SKM-1 (cell line): ENCODE data around the gene GAS7.
"Not testable (repeated sequence)": the region's sequence is repeated elsewhere in the genome, so short reads cannot be mapped to it uniquely, and the experiment has no call there.

ENCODE experiments used
- DNase-seq: peaks from one replicate; lab custom pipeline; 2025; ENCODE audit not compliant: unreplicated experiment; lab: John Stamatoyannopoulos, UW

The GAS7 gene

GRCh38 chr17:10077561-10078299 lies 120.7 kb downstream of the GAS7 start:
- DNase-seq = no peak

GRCh38 chr17:10075919-10076318 lies 122.5 kb downstream of the GAS7 start:
- DNase-seq = no peak

- no peak for DNase-seq
Observed at GRCh38 chr17:10073941-10074340, 124.5 kb downstream of the GAS7 start.

DNA sequence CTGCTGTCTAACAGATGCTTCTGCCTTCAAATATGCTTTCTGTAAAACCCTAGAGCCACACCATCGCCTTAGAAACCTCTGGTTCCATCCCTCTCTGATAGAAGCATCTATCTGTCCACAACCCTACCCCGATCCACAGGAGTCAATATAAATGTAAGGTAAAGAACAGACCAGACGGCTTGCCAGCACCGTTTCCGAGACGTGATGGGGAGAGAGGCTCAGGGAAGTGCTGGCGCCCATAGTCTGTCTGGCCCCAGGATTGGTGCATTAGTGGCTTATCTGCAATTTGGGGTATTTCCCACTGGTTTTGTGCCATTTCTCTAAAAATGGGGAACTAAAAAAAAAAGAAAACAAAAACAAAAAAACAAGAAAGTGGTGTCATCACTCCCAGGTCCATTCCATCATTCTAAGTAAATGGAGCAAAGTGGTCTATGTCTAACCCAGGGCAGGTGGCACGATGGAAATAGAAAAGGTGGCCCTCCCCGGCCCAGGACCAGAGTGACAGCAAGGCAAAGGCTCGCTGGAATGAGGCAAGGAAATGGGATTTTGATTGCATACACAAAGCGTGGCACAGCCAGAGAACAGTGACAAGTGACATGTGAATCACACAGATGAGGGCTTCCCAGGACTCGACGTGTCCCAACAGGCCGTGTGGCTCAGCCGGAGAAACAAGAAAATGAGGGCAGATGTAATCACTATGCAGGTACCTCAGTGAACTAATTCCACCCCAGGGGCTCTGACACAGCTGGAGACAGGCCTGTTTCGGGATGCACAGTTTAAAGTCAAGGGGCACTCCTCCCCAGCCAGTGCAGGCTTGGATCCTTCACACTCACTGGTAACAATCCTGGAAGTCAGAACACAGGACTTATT lies 125.6 kb downstream of the GAS7 start:
- no peak for DNase-seq

- DNase-seq = no peak
Observed at GRCh38 chr17:10072086-10072485, 126.3 kb downstream of the GAS7 start.

- no peak for DNase-seq
Observed at GRCh38 chr17:10071141-10071540, 127.3 kb downstream of the GAS7 start.

- DNase-seq = no peak
Observed at GRCh38 chr17:10070690-10071089, 127.7 kb downstream of the GAS7 start.

DNA sequence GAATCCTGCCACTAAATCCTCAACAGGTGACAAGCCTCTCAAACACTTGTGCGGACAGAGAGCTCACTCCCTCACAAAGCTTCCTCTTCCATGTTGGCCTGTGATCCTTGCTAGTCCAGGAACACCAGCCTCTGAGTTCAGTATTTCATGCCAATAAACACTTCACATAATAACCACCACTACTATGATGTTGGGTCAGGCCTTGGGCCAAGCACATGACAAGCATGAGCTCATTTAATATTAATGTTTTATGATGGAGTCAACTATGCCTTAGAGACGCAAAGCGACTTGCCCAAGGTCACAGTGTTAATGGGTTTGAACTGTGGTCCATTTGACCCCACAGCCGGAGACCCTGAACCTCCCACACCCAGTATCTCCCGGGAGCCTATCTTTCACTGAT lies 129.1 kb downstream of the GAS7 start:
- no peak for DNase-seq

- no peak for DNase-seq
Observed at GRCh38 chr17:10067446-10068143, 130.8 kb downstream of the GAS7 start.

GRCh38 chr17:10064536-10064935 lies 133.9 kb downstream of the GAS7 start:
- DNase-seq = no peak

DNA sequence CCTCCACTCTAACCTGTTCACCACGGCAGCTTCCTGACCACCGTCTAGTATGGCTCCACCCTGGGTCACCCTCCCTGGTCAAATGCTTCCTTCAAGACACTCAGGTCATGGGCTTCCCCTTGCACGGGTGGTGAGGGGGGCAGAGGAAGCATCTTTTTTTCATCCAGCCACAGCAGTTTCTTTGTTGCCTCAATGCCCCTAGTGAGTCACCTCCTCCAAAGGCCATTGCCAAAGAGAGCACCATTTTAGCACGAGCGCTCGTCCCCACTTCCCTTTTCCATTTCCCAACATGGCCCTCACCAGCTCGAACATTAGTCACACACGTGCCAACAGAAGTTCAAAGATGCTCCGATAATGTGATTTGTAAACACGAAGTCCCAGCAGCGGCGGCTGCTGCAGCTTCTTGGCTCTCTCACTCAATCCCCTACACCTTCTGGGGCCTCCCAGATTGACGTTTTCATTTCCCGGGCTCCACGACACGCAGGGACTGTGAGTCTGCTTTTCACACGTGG lies 134.6 kb downstream of the GAS7 start:
- DNase-seq = peak; percentile 76

DNA sequence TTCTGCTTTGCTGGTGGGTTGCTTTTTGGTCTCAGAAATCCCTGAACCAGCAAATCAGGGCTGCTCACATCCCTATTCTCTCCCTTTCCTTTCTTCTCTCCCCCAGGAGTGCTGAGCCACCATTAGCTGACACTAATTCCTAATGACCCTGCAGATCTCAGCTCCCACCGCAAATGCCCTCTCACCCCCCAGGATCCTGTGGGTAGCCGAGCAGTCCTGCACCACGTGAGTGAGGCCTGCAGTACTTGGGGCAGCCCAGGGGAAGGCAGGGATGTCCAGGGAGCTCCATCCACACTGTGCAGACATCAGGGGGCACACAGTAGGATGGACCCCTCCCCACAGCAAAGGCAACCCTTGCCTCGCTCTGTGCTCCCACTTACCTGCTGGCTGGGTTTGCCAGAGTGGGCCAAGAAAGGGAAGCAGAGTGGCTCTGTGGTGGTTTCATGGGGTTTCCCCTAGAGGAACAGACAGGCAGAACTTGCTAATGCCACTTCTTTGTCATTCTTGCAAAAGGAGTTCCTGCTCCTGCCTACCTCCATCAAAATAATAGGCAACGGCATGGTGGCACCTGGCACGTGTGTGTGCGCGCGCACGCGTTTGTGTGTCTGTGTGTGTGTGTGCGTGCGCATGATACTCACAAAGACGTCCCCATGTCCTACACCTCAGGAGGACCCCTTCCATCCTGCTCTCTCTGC lies 135.6 kb downstream of the GAS7 start:
- DNase-seq = no peak

GRCh38 chr17:10061111-10061845 lies 137.1 kb downstream of the GAS7 start:
- no peak for DNase-seq

GRCh38 chr17:10060526-10060925 lies 137.9 kb downstream of the GAS7 start:
- DNase-seq = no peak

- no peak for DNase-seq
Observed at GRCh38 chr17:10059684-10060211, 138.7 kb downstream of the GAS7 start.

- no peak for DNase-seq
Observed at GRCh38 chr17:10058921-10059683, 139.3 kb downstream of the GAS7 start.

DNA sequence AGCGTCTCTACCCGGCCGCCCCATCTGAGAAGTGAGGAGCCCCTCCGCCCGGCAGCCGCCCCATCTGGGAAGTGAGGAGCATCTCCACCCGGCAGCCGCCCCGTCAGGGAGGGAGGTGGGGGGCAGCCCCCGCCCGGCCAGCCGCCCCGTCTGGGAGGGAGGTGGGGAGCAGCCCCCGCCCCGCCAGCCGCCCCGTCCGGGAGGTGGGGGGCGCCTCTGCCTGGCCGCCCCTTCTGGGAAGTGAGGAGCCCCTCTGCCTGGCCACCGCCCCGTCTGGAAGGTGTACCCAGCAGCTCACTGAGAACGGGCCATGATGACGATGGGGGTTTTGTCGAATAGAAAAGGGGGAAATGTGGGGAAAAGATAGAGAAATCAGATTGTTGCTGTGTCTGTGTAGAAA lies 140.9 kb downstream of the GAS7 start:
- DNase-seq = not testable (repeated sequence)

GRCh38 chr17:10055262-10055975 lies 143.0 kb downstream of the GAS7 start:
- no peak for DNase-seq
